Omental fat pad (tissue), 4 donors: ENCODE data around the gene OSTF1. TPM values are rescaled to one million over a fixed set of nuclear protein-coding genes. Genes with fewer than 3 reads are reported as not detected.

ENCODE experiments used
- ATAC-seq: fragments of 150-250 bp; one replicate; pipeline ENCODE4 v1.9.1; 2016; ENCODE audit warnings: mild to moderate bottlenecking, moderate library complexity; ENCODE audit not compliant: low FRiP score
- DNase-seq: peaks from one replicate; pipeline ENCODE4 v3.0.0-alpha.2; 2019; ENCODE audit warnings: low spot score
- CTCF ChIP-seq, 3 donors: fragments of 450-650 bp; IDR thresholded peaks; one replicate each; pipeline ENCODE4 v1.5.1; 2016 to 2017; ENCODE audit warnings: antibody characterized with exemption in 3 of 3, mild to moderate bottlenecking in 3 of 3, moderate library complexity in 2 of 3
- total RNA-seq, 4 donors: library from RNA; depleted of rRNA; stranded (reverse); fragments of >200 nt; gene quantifications; one replicate each; pipeline ENCODE4 v1.1.0, GENCODE V29; 2016

The OSTF1 gene
- total RNA-seq, 4 donors from 2014 or later = 30.7 to 58.6 (median 37.3) TPM

- ATAC-seq = no peak
- no peak for TF ChIP-seq CTCF (IDR thresholded peaks at IDR 0.05)
- no peak for DNase-seq
Observed at GRCh38 chr9:75131700-75132099, 43.4 kb downstream of the OSTF1 start.

- TF ChIP-seq CTCF (IDR thresholded peaks at IDR 0.05) = no peak
- no peak for ATAC-seq
Observed at GRCh38 chr9:75132244-75132643, 43.9 kb downstream of the OSTF1 start.

GRCh38 chr9:75133396-75133795 lies 45.1 kb downstream of the OSTF1 start:
- TF ChIP-seq CTCF (IDR thresholded peaks at IDR 0.05) = no peak
- ATAC-seq (no peak), DNase-seq (no peak)

More at GRCh38 chr9:75132244-75132643, 43.9 kb downstream of the OSTF1 start:
- no peak for DNase-seq

- TF ChIP-seq CTCF (IDR thresholded peaks at IDR 0.05) = no peak
- ATAC-seq (no peak), DNase-seq (no peak)
Observed at GRCh38 chr9:75134495-75134894, 46.2 kb downstream of the OSTF1 start.

- no peak for DNase-seq
- ATAC-seq = no peak
- TF ChIP-seq CTCF (IDR thresholded peaks at IDR 0.05) = no peak
Observed at GRCh38 chr9:75138260-75139040, 50.1 kb downstream of the OSTF1 start.

- DNase-seq (no peak), ATAC-seq (no peak)
- no peak for TF ChIP-seq CTCF (IDR thresholded peaks at IDR 0.05)
Observed at GRCh38 chr9:75139201-75139600, 50.9 kb downstream of the OSTF1 start.

- no peak for TF ChIP-seq CTCF (IDR thresholded peaks at IDR 0.05)
- ATAC-seq (no peak), DNase-seq (no peak)
Observed at GRCh38 chr9:75140261-75140660, 51.9 kb downstream of the OSTF1 start.
